Liver (tissue), 9 donors: ENCODE data around the gene MKI67. TPM values are rescaled to one million over a fixed set of nuclear protein-coding genes. Genes with fewer than 3 reads are reported as not detected.
"Not testable (repeated sequence)": the region's sequence is repeated elsewhere in the genome, so short reads cannot be mapped to it uniquely, and the experiment has no call there.

ENCODE experiments used
- DNase-seq: peaks from one replicate; pipeline ENCODE4 v3.0.0-alpha.2; 2017; ENCODE audit warnings: low spot score
- H3K27ac ChIP-seq, 2 donors: one replicate each; pipeline ENCODE4 v1.7.0; 2013; ENCODE audit warnings: inconsistent platforms in 2 of 2, low read length in 2 of 2, control low read depth in 1 of 2, low read depth in 1 of 2, mild to moderate bottlenecking in 1 of 2
- H3K27me3 ChIP-seq, 4 donors: one replicate each; pipeline versions ENCODE4 v1.6.1 to v1.7.0; 2013; ENCODE audit warnings: low read length in 3 of 4, inconsistent platforms in 1 of 4, mild to moderate bottlenecking in 1 of 4, moderate library complexity in 1 of 4; ENCODE audit not compliant: control insufficient read depth in 4 of 4, insufficient read depth in 4 of 4
- H3K36me3 ChIP-seq, 4 donors: one replicate each; pipeline versions ENCODE4 v1.6.1 to v1.7.0; 2013; ENCODE audit warnings: low read length in 3 of 4, mild to moderate bottlenecking in 3 of 4, low read depth in 1 of 4, moderate library complexity in 1 of 4; ENCODE audit not compliant: control insufficient read depth in 4 of 4, insufficient read depth in 3 of 4
- H3K4me1 ChIP-seq, 4 donors: one replicate each; pipeline versions ENCODE4 v1.6.1 to v1.7.0; 2013; ENCODE audit warnings: low read length in 3 of 4, mild to moderate bottlenecking in 3 of 4, moderate library complexity in 1 of 4; ENCODE audit not compliant: control insufficient read depth in 4 of 4, insufficient read depth in 4 of 4
- H3K4me3 ChIP-seq, 3 donors: one replicate each; pipeline versions ENCODE4 v1.6.1 to v1.7.0; 2013; ENCODE audit warnings: low read length in 3 of 3, control low read depth in 1 of 3, low read depth in 1 of 3, mild to moderate bottlenecking in 1 of 3
- H3K9ac ChIP-seq, 2 donors: one replicate each; pipeline ENCODE4 v1.7.0; 2013; ENCODE audit warnings: low read length in 2 of 2, mild to moderate bottlenecking in 2 of 2, moderate library complexity in 2 of 2, control low read depth in 1 of 2, low read depth in 1 of 2
- H3K9me3 ChIP-seq, 4 donors: one replicate each; pipeline versions ENCODE4 v1.6.1 to v1.7.0; 2013; ENCODE audit warnings: low read length in 3 of 4; ENCODE audit not compliant: control insufficient read depth in 4 of 4
- EGR1 ChIP-seq, 2 donors: IDR thresholded peaks; 2 replicates each; pipeline ENCODE4 v1.6.1; 2016 to 2018; ENCODE audit warnings: antibody characterized with exemption in 2 of 2, low read depth in 2 of 2
- FOXA1 ChIP-seq: IDR thresholded peaks from 2 replicates; pipeline ENCODE4 v1.6.1; 2016; ENCODE audit warnings: antibody characterized with exemption
- FOXA2 ChIP-seq: IDR thresholded peaks from 2 replicates; pipeline ENCODE4 v1.6.1; 2016; ENCODE audit warnings: antibody characterized with exemption
- GABPA ChIP-seq, 2 donors: IDR thresholded peaks in 1 of 2; conservative IDR thresholded peaks in 1 of 2; 2 replicates each; pipeline ENCODE4 v1.6.1; 2016; ENCODE audit warnings: antibody characterized with exemption in 2 of 2, mild to moderate bottlenecking in 1 of 2, moderate library complexity in 1 of 2
- HNF4A ChIP-seq, 2 donors: conservative IDR thresholded peaks; 2 replicates each; pipeline ENCODE4 v1.6.1; 2016; ENCODE audit warnings: antibody characterized with exemption in 2 of 2, mild to moderate bottlenecking in 2 of 2
- HNF4G ChIP-seq: IDR thresholded peaks from 2 replicates; pipeline ENCODE4 v1.6.1; 2016; ENCODE audit warnings: antibody characterized with exemption
- JUND ChIP-seq, 2 donors: IDR thresholded peaks; 2 replicates each; pipeline ENCODE4 v1.6.1; 2016; ENCODE audit warnings: antibody characterized with exemption in 2 of 2
- MAX ChIP-seq: IDR thresholded peaks from 2 replicates; pipeline ENCODE4 v1.6.1; 2016; ENCODE audit warnings: antibody characterized with exemption
- NR2F2 ChIP-seq: IDR thresholded peaks from 2 replicates; pipeline ENCODE4 v1.6.1; 2016; ENCODE audit warnings: antibody characterized with exemption
- RAD21 ChIP-seq, 2 donors: IDR thresholded peaks; 2 replicates each; pipeline ENCODE4 v1.6.1; 2016; ENCODE audit warnings: antibody characterized with exemption in 2 of 2, mild to moderate bottlenecking in 2 of 2
- RXRA ChIP-seq, 2 donors: IDR thresholded peaks; 2 replicates each; pipeline ENCODE4 v1.6.1; 2017 to 2018; ENCODE audit warnings: antibody characterized with exemption in 2 of 2, mild to moderate bottlenecking in 1 of 2
- SP1 ChIP-seq: IDR thresholded peaks from 2 replicates; pipeline ENCODE4 v1.6.1; 2018; ENCODE audit warnings: antibody characterized with exemption, mild to moderate bottlenecking
- TAF1 ChIP-seq: conservative IDR thresholded peaks from 2 replicates; pipeline ENCODE4 v1.6.1; 2016; ENCODE audit warnings: antibody characterized with exemption, mild to moderate bottlenecking
- YY1 ChIP-seq: IDR thresholded peaks from 2 replicates; pipeline ENCODE4 v1.6.1; 2016; ENCODE audit warnings: antibody characterized with exemption, mild to moderate bottlenecking
- WGBS: extraction: QIAGEN DNeasy Blood & Tissue Kit; methylation state at CpG from one replicate; pipeline ENCODE4 v1.1.7; 2013; 5-methylcytosine and 5-hydroxymethylcytosine counted together
- polyA plus RNA-seq, 2 donors: library from polyadenylated mRNA; stranded (reverse) in 1 of 2; unstranded in 1 of 2; fragments of 200-250 nt in 1 of 2; fragments of >200 nt in 1 of 2; fragmentation: Nextera tagmentation in 1 of 2; extraction: Ambion mirVana in 1 of 2; gene quantifications; one replicate each; pipeline versions ENCODE4 v1.2.1 to v1.2.3, GENCODE V29; 2013 to 2015
- total RNA-seq, 2 donors: library from RNA; depleted of rRNA; stranded (reverse); fragments of >200 nt; gene quantifications; one replicate each; pipeline ENCODE4 v1.2.3, GENCODE V29; 2014
- TF ChIP-seq, protein P1 (sequence below): IDR thresholded peaks from 2 replicates; pipeline ENCODE4 v1.6.1; 2016; ENCODE audit warnings: antibody characterized with exemption
- TF ChIP-seq, protein P2 (sequence below): IDR thresholded peaks from 2 replicates; pipeline ENCODE4 v1.6.1; 2016; ENCODE audit warnings: antibody characterized with exemption
- TF ChIP-seq, protein P3 (sequence below): IDR thresholded peaks from 2 replicates; pipeline ENCODE4 v1.6.1; 2016; ENCODE audit warnings: antibody characterized with exemption, mild to moderate bottlenecking
- donor health status: healthy.
- donor health status: healthy.
- donor health status: healthy.
- donor health status: healthy.
- donor health status: healthy.

MKI67 gene
- total and polyA plus RNA-seq, 4 donors = 0.25 to 54.5 (median 1.1) TPM

DNA sequence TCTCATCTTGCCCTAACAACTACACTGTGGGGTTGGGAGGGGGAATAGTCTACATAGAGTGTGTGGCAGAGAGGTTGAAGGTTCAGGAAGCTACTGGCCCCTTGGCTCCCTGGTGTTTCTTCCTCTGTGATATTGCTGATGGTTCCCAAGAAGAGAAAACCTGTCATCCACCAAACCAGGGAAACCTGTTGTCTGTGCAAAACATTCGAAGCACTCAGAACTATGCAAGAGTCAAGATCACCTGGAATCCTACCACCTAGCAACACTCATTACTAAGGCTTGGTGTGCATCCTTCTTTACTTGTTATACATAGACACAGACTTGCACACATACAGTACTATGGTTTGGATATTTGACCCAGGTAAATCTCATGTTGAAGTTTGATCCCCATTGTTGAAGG lies 46.5 kb upstream of the MKI67 start:
- TF ChIP-seq SP1 (no peak), RXRA (IDR thresholded peaks at IDR 0.05) (no peak), YY1 (no peak), FOXA2 (no peak), JUND (IDR thresholded peaks at IDR 0.05) (no peak), FOXA1 (no peak), MAX (no peak), EGR1 (IDR thresholded peaks at IDR 0.05; ENCODE audit: low read depth in 2 of 2) (no peak), HNF4A (conservative IDR thresholded peaks at IDR 0.05) (no peak)
- TF ChIP-seq, protein P1, sequence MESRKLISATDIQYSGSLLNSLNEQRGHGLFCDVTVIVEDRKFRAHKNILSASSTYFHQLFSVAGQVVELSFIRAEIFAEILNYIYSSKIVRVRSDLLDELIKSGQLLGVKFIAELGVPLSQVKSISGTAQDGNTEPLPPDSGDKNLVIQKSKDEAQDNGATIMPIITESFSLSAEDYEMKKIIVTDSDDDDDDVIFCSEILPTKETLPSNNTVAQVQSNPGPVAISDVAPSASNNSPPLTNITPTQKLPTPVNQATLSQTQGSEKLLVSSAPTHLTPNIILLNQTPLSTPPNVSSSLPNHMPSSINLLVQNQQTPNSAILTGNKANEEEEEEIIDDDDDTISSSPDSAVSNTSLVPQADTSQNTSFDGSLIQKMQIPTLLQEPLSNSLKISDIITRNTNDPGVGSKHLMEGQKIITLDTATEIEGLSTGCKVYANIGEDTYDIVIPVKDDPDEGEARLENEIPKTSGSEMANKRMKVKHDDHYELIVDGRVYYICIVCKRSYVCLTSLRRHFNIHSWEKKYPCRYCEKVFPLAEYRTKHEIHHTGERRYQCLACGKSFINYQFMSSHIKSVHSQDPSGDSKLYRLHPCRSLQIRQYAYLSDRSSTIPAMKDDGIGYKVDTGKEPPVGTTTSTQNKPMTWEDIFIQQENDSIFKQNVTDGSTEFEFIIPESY = no peak
- TF ChIP-seq, protein P2, sequence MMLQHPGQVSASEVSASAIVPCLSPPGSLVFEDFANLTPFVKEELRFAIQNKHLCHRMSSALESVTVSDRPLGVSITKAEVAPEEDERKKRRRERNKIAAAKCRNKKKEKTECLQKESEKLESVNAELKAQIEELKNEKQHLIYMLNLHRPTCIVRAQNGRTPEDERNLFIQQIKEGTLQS = no peak
- Histone ChIP-seq H3K36me3 (no peaks in the 10 kb centered on the region), H3K4me1 (peaks cover 0 to 8% (median 3%) of the 10 kb centered on the region in 4 donors), H3K27ac (no peak overlapping the region), H3K9me3 (peaks cover 0 to 4% (median 0%) of the 10 kb centered on the region in 4 donors), H3K9ac (no peak overlapping the region), H3K27me3 (no peaks in the 10 kb centered on the region), H3K4me3 (no peak overlapping the region)
- no peak for DNase-seq
- WGBS = 92% methylated on average over 1 of the region's 1 CpG

GRCh38 chr10:128169811-128170379 lies 43.7 kb upstream of the MKI67 start:
- WGBS = 83% methylated on average over 8 of the region's 8 CpGs
- peaks cover 0 to 5% (median under 1%) of the 10 kb centered on the region in 4 donors for H3K4me1 ChIP-seq

DNA sequence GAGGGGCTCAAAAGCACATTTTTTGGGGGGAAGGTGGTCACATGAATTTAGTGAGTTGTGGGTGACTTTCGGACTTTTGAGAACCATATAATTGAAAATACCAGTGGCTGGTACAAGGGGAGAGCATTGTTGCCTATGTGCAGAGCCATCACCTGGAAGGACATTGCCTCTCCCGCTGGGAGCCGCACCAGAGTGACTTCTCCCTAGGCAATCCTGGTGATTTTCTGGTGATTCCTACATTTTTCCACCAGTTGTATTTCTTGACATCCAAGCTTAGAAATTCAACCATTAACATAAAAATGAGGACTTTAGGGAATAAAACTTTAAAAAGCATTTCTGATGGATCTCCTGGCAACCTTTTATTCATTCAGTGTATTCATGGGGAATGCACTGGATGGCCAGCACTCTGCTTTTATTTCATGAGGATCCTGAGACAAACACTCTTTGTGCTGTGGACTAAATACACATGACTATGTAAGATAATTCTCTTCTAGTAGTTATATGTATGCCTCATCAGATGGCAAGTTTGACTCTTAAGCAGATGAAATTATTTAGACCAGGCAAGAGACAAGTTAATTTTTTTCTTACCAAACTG lies 41.8 kb upstream of the MKI67 start:
- TF ChIP-seq, protein P3, sequence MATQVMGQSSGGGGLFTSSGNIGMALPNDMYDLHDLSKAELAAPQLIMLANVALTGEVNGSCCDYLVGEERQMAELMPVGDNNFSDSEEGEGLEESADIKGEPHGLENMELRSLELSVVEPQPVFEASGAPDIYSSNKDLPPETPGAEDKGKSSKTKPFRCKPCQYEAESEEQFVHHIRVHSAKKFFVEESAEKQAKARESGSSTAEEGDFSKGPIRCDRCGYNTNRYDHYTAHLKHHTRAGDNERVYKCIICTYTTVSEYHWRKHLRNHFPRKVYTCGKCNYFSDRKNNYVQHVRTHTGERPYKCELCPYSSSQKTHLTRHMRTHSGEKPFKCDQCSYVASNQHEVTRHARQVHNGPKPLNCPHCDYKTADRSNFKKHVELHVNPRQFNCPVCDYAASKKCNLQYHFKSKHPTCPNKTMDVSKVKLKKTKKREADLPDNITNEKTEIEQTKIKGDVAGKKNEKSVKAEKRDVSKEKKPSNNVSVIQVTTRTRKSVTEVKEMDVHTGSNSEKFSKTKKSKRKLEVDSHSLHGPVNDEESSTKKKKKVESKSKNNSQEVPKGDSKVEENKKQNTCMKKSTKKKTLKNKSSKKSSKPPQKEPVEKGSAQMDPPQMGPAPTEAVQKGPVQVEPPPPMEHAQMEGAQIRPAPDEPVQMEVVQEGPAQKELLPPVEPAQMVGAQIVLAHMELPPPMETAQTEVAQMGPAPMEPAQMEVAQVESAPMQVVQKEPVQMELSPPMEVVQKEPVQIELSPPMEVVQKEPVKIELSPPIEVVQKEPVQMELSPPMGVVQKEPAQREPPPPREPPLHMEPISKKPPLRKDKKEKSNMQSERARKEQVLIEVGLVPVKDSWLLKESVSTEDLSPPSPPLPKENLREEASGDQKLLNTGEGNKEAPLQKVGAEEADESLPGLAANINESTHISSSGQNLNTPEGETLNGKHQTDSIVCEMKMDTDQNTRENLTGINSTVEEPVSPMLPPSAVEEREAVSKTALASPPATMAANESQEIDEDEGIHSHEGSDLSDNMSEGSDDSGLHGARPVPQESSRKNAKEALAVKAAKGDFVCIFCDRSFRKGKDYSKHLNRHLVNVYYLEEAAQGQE = no peak
- no peak for TF ChIP-seq HNF4G
- TF ChIP-seq FOXA1 = no peak
- TF ChIP-seq NR2F2 = no peak
- TF ChIP-seq SP1 = no peak
- no peak for TF ChIP-seq MAX
- TF ChIP-seq FOXA2 = no peak
- TF ChIP-seq HNF4A (conservative IDR thresholded peaks at IDR 0.05) = no peak
- TF ChIP-seq, protein P2 = no peak
- TF ChIP-seq GABPA (IDR thresholded peaks at IDR 0.05 in 1 of 2, conservative IDR thresholded peaks at IDR 0.05 in 1 of 2) = no peak
- no peak for TF ChIP-seq EGR1 (IDR thresholded peaks at IDR 0.05; ENCODE audit: low read depth in 2 of 2)
- TF ChIP-seq RAD21 (IDR thresholded peaks at IDR 0.05) = no peak
- no peak for TF ChIP-seq YY1
- TF ChIP-seq TAF1 = no peak
- no peak overlapping the region for H3K4me3 ChIP-seq
- H3K4me1 ChIP-seq = no peaks in the 10 kb centered on the region
- WGBS = 94% methylated on average over 3 of the region's 3 CpGs
- no peak overlapping the region for H3K9ac ChIP-seq
- no peak for DNase-seq
- no peaks in the 10 kb centered on the region for H3K27me3 ChIP-seq
- H3K36me3 ChIP-seq = no peaks in the 10 kb centered on the region
- H3K27ac ChIP-seq = no peak overlapping the region
- peaks cover 0 to 4% (median 0%) of the 10 kb centered on the region in 4 donors for H3K9me3 ChIP-seq

More at GRCh38 chr10:128169811-128170379, 43.7 kb upstream of the MKI67 start:
- Histone ChIP-seq H3K27ac (no peak overlapping the region), H3K27me3 (no peaks in the 10 kb centered on the region), H3K36me3 (no peaks in the 10 kb centered on the region), H3K4me3 (no peak overlapping the region), H3K9me3 (peaks cover 0 to 4% (median 0%) of the 10 kb centered on the region in 4 donors), H3K9ac (no peak overlapping the region)
- DNase-seq = no peak
- TF ChIP-seq HNF4G = no peak
- TF ChIP-seq FOXA2 = no peak

GRCh38 chr10:128167123-128167522 lies 40.9 kb upstream of the MKI67 start:
- DNase-seq, H3K36me3 ChIP-seq, H3K27me3 ChIP-seq, H3K27ac ChIP-seq, H3K4me1 ChIP-seq, H3K9ac ChIP-seq, H3K9me3 ChIP-seq, H3K4me3 ChIP-seq: not testable (repeated sequence)
- 89% methylated on average over 6 of the region's 6 CpGs for WGBS
